PC-3 (cell line): ENCODE data around the gene TBC1D5. TPM values are rescaled to one million over a fixed set of nuclear protein-coding genes. Genes with fewer than 3 reads are reported as not detected.

Experiments used
- ATAC-seq: fragments of 200-7000 bp; cut with Tn5 transposase; 2 replicates; pipeline ENCODE4 v1.9.1; 2020; ENCODE audit warnings: mild to moderate bottlenecking, moderate library complexity
- BruUV-seq: library from RNA; stranded (reverse); fragments of 400-500 nt; replicated peaks from 2 replicates; lab custom pipeline; 2021; lab: Mats Ljungman, UMichigan
- CTCF ChIA-PET: fragments of 300-600 bp; sonication (Branson Sonifier 250); formaldehyde crosslinking; loops from one replicate; lab custom pipeline; 2022; ENCODE audit warnings: antibody characterized with exemption; lab: Charles Lee
- POLR2A ChIA-PET: fragments of 300-600 bp; sonication (Branson Sonifier 250); formaldehyde crosslinking; loops from one replicate; lab custom pipeline; 2022; ENCODE audit warnings: antibody characterized with exemption; ENCODE audit not compliant: unreplicated experiment; lab: Charles Lee
- DNase-seq: peaks from one replicate; pipeline ENCODE4 v3.0.0-alpha.2; 2015
- H2AFZ ChIP-seq: fragments of 300-600 bp; sonication (generic); 2 replicates; pipeline ENCODE4 v1.6.0; 2016; ENCODE audit warnings: antibody characterized with exemption, low read length
- H3F3A ChIP-seq: fragments of 300-600 bp; sonication (generic); one replicate; pipeline ENCODE4 v1.6.0; 2017; ENCODE audit warnings: antibody characterized with exemption, low read length, control low read depth, mild to moderate bottlenecking; ENCODE audit not compliant: unreplicated experiment
- H3K27ac ChIP-seq: fragments of 300-600 bp; sonication (generic); 2 replicates; pipeline ENCODE4 v1.5.1; 2016; ENCODE audit warnings: mild to moderate bottlenecking, low read length
- H3K27me3 ChIP-seq: fragments of 300-600 bp; sonication (generic); 2 replicates; pipeline ENCODE4 v1.6.1; 2016; ENCODE audit warnings: low read length, mixed read lengths
- H3K36me3 ChIP-seq: fragments of 300-600 bp; sonication (generic); 2 replicates; pipeline ENCODE4 v1.6.1; 2016; ENCODE audit warnings: low read depth, mixed run types, low read length, mixed read lengths
- H3K4me1 ChIP-seq: fragments of 300-600 bp; sonication (generic); 2 replicates; pipeline ENCODE4 v1.5.1; 2016; ENCODE audit warnings: low read length; ENCODE audit not compliant: insufficient read depth
- H3K4me2 ChIP-seq: fragments of 300-600 bp; sonication (generic); 2 replicates; pipeline ENCODE4 v1.6.0; 2016; ENCODE audit warnings: low read length
- H3K4me3 ChIP-seq: fragments of 300-600 bp; sonication (generic); 2 replicates; pipeline ENCODE4 v1.5.1; 2016; ENCODE audit warnings: mild to moderate bottlenecking, low read length, mixed read lengths
- H3K79me2 ChIP-seq: fragments of 300-600 bp; sonication (generic); 2 replicates; pipeline ENCODE4 v1.6.1; 2017; ENCODE audit warnings: low read length, mixed read lengths
- H3K9ac ChIP-seq: fragments of 300-600 bp; sonication (generic); 2 replicates; pipeline ENCODE4 v1.6.0; 2016; ENCODE audit warnings: mild to moderate bottlenecking, low read length
- H3K9me2 ChIP-seq: fragments of 300-600 bp; sonication (generic); replicated peaks from 2 replicates; pipeline ENCODE4 v1.6.1; 2016; ENCODE audit warnings: mixed run types, low read length, mixed read lengths
- H3K9me3 ChIP-seq: fragments of 300-600 bp; sonication (generic); 2 replicates; pipeline ENCODE4 v1.6.1; 2016; ENCODE audit warnings: low read length, mixed read lengths
- H4K20me1 ChIP-seq: fragments of 300-600 bp; sonication (generic); 2 replicates; pipeline ENCODE4 v1.6.1; 2016; ENCODE audit warnings: low read length, mixed read lengths
- EZH2 ChIP-seq: fragments of 300-600 bp; sonication (generic); IDR thresholded peaks from one replicate; pipeline ENCODE4 v1.6.1; 2017; ENCODE audit warnings: antibody characterized with exemption, mild to moderate bottlenecking, low read length; ENCODE audit not compliant: unreplicated experiment
- EZH2phosphoT487 ChIP-seq: fragments of 300-600 bp; sonication (generic); IDR thresholded peaks from 2 replicates; pipeline ENCODE4 v1.6.1; 2018; ENCODE audit warnings: mild to moderate bottlenecking, antibody characterized with exemption, low read length, borderline replicate concordance
- intact Hi-C: fragments of 100-400 bp; cut with micrococcal nuclease; formaldehyde crosslinking; loops from 2 replicates; pipeline ENCODE4 v1.9.0; 2023
- total RNA-seq: library from RNA; depleted of rRNA; stranded (reverse); fragments of >200 nt; gene quantifications from 2 replicates; pipeline ENCODE4 v1.2.3, GENCODE V29; 2014
- TF ChIP-seq, protein P1 (sequence below): fragments of 300-600 bp; sonication (generic); conservative IDR thresholded peaks from 2 replicates; pipeline ENCODE4 v1.5.1; 2017; ENCODE audit warnings: antibody characterized with exemption, low read depth, mild to moderate bottlenecking, low read length

TBC1D5 gene
- total RNA-seq, 1 experiment from 2014 or later, result 54.5 TPM

DNA sequence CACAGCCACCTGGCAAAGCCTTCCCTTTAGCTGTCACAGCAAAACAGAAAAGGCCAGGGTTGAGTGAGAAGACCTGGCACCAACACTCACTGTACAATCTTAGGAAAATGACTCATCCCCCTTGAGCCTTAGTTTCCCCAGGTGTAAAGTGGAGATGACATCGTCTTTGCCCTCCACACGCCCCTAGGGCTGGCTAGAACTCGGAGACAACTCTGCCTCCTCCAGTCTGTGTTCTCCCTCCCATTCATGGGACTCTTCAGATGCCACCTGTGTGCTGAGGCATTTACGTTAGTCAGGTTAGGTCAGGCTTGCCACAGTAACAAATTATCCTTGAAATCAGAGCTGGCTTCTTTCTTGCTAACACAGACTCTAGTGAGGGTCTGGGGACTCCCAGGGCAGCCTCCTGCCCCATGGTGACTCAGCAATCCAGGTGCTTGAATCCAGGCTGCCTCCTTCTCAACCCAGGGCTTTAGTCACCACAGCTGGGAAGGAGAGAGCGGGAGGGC lies 605.1 kb downstream of the TBC1D5 start:
- no peak for DNase-seq
- Histone ChIP-seq H3K4me1 (no peaks in the 10 kb centered on the region), H3K36me3 (no peaks in the 10 kb centered on the region), H4K20me1 (no peaks in the 10 kb centered on the region), H2AFZ (no peak overlapping the region), H3K79me2 (no peaks in the 10 kb centered on the region), H3K27ac (no peak overlapping the region), H3K9ac (no peak overlapping the region), H3K9me2 (no peaks in the 10 kb centered on the region), H3K4me2 (no peak overlapping the region), H3K9me3 (no peaks in the 10 kb centered on the region), H3F3A (no peaks in the 10 kb centered on the region), H3K4me3 (no peak overlapping the region), H3K27me3 (no peaks in the 10 kb centered on the region)
- TF ChIP-seq EZH2phosphoT487 (no peak), EZH2 (no peak)
- TF ChIP-seq, protein P1, sequence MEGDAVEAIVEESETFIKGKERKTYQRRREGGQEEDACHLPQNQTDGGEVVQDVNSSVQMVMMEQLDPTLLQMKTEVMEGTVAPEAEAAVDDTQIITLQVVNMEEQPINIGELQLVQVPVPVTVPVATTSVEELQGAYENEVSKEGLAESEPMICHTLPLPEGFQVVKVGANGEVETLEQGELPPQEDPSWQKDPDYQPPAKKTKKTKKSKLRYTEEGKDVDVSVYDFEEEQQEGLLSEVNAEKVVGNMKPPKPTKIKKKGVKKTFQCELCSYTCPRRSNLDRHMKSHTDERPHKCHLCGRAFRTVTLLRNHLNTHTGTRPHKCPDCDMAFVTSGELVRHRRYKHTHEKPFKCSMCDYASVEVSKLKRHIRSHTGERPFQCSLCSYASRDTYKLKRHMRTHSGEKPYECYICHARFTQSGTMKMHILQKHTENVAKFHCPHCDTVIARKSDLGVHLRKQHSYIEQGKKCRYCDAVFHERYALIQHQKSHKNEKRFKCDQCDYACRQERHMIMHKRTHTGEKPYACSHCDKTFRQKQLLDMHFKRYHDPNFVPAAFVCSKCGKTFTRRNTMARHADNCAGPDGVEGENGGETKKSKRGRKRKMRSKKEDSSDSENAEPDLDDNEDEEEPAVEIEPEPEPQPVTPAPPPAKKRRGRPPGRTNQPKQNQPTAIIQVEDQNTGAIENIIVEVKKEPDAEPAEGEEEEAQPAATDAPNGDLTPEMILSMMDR, result no peak
- ChIA-PET POLR2A (interaction anchor here (0.6 kb wide), 1 partner anchor 524 kb away, joined by 3 read pairs; no protein-coding TSS in a partner anchor), CTCF (no interaction called here)
- ATAC-seq, result no peak
- no TSS peak for BruUV-seq
- intact Hi-C loops, result no loop called here

DNA sequence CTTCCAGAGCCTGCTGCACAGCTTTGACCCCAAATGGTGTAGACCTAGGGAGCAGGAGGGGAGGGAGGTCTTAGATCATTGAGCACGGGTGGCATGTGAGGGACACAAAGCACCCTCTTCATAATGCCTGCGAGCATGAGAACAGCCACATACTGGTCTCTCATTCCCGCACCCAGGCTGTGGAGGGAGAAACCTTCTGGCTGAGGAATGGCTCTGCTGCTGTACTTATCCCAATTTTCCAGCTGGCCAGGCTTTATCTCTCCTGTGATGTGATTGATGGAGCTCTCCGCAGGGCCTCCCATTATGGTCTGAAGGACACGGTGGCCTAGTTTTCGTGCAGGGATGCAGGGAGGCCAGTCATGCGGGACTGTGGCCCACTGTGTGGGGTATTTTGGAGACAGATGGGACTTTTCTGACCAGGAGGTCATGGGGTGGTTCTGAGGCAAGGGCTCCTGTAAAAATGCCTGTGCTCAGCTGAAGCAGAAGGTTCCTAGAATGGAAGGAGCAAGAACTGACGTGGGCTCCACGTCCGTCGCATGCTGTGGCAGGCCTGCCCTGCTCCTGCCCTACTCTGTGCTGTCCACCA lies 606.2 kb downstream of the TBC1D5 start:
- no peak overlapping the region for H2AFZ ChIP-seq
- H3K27ac ChIP-seq, result no peak overlapping the region
- no peaks in the 10 kb centered on the region for H3K27me3 ChIP-seq
- TF ChIP-seq EZH2, result no peak
- TF ChIP-seq, protein P1, result no peak
- TF ChIP-seq EZH2phosphoT487, result no peak
- H3K79me2 ChIP-seq, result no peaks in the 10 kb centered on the region
- H3K9me2 ChIP-seq, result no peaks in the 10 kb centered on the region
- H3K9me3 ChIP-seq, result no peaks in the 10 kb centered on the region
- no peaks in the 10 kb centered on the region for H3F3A ChIP-seq
- H3K9ac ChIP-seq, result no peak overlapping the region
- no peaks in the 10 kb centered on the region for H4K20me1 ChIP-seq
- H3K4me2 ChIP-seq, result no peak overlapping the region
- intact Hi-C loops, result no loop called here
- no peak overlapping the region for H3K4me3 ChIP-seq
- no peaks in the 10 kb centered on the region for H3K4me1 ChIP-seq
- BruUV-seq, result no TSS peak
- CTCF ChIA-PET, result no interaction called here
- ATAC-seq (no peak), DNase-seq (no peak)
- POLR2A ChIA-PET, result no interaction called here
- no peaks in the 10 kb centered on the region for H3K36me3 ChIP-seq

DNA sequence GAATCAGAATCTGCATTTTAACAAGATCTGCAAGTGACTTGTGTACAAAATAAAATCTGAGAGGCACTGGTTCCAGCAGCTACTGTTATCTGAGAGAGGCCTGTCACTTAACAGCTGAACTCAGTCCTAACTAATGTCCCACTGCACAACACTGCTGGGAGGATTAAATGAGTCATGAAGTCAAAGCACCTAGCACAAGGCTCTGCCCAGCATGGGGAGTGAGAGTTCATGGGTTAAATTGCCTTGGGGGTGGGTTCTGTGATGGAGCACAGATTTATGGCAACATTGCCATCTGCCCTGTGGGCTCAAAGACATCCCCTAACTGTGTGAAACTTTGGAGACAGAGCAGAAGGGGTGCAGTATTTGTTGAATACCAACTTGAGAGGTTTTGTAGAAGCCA lies 606.7 kb downstream of the TBC1D5 start:
- H3K9ac ChIP-seq, result no peak overlapping the region
- no peak overlapping the region for H3K4me2 ChIP-seq
- no peaks in the 10 kb centered on the region for H3K27me3 ChIP-seq
- ChIA-PET POLR2A (no interaction called here), CTCF (no interaction called here)
- TF ChIP-seq EZH2 (no peak), EZH2phosphoT487 (no peak)
- TF ChIP-seq, protein P1, result no peak
- H4K20me1 ChIP-seq, result no peaks in the 10 kb centered on the region
- no peak overlapping the region for H3K4me3 ChIP-seq
- BruUV-seq, result no TSS peak
- DNase-seq (no peak), ATAC-seq (no peak)
- H3K27ac ChIP-seq, result no peak overlapping the region
- H3F3A ChIP-seq, result no peaks in the 10 kb centered on the region
- intact Hi-C loops, result no loop called here
- no peaks in the 10 kb centered on the region for H3K4me1 ChIP-seq
- H2AFZ ChIP-seq, result no peak overlapping the region
- no peaks in the 10 kb centered on the region for H3K79me2 ChIP-seq
- H3K9me2 ChIP-seq, result no peaks in the 10 kb centered on the region
- H3K9me3 ChIP-seq, result no peaks in the 10 kb centered on the region
- no peaks in the 10 kb centered on the region for H3K36me3 ChIP-seq
